DMS114 treated with DMSO at 0.1 percent for 48 hours (cell line): Measurements from ENCODE around the gene FLNC.

Experiments used
- DNase-seq: peaks from one replicate; lab custom pipeline; 2025; ENCODE audit not compliant: unreplicated experiment; lab: John Stamatoyannopoulos, UW

Gene FLNC

DNA sequence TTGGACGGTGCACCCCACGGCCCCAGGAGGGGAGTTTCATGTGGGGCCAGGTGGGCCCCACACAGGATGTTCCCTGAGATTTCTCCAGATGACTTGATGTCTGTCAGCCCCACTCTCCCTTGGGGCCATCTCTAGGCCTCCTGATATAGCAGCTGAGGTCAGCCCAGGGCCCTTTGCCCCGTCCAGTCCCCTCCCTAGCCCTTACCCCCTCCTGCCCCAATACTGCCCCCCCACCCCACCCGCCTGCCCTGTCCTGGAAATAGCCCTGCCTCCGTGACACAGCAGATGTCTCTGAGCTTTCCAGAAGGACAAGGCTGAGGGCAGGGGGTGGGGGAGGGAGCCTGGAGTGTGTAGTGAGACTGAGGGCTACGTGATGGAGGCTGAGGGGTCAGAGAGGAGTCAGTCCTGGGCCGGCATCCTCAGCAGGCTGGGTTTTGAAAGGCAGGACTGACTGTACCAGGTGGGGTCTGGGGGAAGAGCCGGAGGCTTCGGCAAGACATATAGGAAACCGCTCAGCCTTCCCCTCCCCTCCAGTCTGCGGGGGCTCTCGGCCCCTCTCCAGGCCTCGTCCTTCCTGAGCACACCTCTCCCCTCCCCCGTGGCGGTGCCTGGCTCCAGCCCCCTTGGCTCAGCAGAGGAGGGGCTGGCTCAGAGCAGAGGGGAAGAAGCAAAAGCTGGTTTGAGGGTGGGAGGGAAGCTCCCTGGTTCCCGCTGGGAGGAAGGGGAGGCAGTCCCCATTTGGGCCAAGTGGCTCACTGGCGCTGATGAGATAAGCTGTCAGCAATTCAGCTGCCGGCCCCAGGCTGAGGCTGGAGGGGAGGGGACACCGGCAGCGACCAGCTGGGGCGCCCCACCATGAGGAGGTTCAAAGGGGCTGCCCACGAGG, 2.0 kb downstream of the FLNC start:
- no peak for DNase-seq

DNA sequence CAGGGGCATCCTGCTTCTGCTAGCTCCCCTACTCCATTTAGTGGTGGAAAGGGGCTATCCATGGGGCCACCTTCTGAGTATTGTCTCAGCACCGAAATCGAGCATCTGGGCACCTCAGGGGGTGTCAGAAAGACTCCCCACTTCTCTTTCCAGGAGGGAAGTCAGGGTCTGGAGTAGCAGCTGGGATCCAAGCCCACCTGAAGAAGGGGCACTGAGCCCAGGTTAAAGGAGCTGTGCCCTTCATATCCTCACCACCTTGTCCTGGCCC, 2.6 kb downstream of the FLNC start:
- no peak for DNase-seq

DNA sequence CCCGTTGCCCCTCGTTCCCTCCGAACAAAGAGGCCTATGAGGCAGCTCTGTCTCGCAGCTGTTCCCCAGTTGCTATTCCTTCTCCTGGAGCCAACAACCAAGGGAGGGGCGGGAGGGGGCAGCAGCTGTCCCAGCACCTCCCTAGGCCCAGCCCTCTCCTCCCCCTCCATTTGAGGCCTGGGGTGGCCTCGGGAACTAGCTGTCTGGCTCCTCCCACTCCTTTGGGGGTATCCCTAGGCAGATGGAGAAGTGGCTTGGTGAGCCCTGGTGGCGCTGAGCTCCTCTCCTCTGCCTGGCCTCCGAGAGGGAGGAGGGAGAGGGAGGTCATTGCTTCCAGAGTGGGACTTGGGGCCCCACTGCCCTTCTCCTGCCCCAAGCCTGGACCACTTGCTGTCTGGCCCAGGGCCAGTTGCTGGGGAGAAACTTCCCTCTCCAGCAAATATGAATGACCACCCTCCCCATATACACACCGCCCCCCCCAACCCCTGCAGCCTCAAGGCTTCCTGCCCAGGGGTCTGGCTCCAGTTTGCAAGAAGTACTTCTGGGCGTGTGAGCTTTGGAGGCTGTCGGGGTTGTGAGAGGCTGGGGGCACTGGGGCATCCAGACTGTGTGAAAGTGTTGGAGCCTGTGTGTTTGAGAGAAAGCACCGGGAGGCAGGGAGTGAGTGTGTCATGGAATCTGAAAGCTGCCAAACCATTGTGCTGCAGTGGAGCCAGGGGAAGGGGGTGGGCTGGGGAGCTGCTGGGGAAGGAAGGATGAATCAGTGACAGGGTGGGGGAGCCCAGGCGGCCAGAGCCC, 3.1 kb downstream of the FLNC start:
- DNase-seq: no peak

DNA sequence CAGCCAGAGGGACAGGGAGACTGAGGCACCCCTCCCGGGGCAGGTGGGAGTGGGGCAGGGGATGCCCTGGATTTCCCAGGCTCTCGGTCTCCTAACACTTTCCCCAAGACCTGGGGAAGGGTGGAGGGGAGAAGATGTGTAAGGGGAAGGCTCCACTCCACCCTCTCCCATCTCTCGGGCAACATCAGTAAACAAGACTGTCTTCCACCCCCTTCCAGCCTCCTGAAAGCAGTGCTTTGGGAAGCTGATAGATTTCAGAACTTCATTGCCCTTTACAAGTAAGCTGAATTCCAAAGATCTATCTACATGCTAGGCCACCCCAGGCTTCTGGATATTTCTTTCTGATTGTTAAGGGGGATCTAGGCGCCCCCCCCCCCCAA, 3.7 kb downstream of the FLNC start:
- DNase-seq: no peak

DNA sequence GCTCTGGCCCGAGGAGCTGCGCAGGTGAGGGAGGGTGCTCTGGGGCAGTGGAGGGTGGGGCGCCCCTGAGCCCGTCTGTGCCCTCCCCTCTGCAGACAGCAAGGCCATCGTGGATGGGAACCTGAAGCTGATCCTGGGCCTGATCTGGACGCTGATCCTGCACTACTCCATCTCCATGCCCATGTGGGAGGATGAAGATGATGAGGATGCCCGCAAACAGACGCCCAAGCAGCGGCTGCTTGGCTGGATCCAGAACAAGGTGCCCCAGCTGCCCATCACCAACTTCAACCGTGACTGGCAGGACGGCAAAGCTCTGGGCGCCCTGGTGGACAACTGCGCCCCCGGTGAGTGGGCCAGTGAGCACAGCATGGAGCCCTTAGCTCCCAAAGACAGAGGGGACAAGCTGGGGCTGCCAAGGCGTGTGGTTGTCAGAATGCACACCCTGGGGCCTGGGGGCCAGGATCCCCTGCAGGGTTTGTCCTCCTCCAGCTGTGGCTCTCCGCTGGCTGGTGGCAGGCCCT, 5.1 kb downstream of the FLNC start:
- no peak for DNase-seq

DNA sequence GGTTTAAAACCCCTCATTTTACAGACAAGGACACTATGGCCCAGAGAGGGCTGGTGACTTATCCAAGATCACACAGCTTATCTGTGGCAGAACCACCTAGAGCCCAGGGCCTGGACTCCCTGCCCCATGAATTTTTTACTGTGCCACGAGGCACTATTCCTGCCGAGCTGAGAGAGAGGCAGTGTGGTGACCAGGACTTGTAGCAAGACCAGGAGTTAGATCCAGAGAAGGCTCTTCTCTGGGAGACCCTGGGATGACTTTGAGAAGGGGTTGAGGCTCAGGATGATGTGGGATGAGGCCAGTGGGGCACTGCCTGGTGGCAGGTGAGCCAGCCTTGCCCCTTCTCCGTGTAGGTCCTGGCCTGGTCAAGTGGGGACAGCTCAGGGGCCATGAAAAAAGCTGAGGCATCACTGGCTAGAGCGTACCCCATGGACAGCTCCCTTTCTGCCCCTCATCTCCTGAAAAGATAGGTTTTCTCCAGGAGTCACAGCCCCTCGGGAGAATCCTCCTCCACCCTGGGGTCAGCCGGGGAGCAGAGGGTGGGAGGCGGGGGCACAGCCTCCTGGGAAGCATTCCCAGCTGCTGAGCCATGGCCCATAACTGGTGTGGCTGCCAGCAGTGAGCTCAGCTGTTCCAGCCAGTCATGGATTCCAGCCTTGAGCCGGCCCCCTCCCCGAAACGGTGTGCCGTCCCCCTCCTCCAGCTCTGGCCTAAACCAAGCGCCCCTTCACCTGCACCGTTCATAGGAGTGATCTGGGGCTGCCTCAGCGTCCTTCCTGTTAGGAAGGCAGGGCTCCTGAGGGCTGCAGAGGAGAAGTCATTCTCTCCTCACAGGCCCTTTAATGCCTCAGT, 5.8 kb downstream of the FLNC start:
- no peak for DNase-seq

DNA sequence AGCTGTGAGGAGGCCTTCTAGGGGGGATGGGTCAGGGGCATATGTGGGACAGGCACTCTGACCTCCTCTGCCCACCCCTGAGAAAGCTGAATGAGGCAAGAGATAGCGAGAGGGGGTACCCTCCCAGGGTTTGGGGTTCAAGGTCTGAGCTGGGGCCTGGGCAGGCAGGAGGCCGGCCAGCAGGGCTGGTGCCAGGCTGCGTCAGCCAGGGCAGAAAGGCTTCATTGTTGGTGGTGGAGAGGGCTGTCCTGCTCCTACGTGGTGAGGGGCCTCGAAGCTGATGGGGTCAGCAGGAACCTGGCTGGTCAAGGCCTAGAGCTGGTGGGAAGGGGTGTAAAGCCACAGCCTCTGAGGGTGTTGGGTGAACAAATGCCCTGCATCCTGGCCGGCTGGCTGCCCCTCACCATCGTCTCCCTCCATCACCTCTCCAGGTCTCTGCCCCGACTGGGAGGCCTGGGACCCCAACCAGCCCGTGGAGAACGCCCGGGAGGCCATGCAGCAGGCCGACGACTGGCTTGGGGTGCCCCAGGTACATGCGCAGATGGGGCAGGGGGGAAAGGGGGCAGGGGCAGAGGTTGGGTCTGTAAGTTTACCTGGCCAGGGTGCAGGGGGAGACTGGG, 6.6 kb downstream of the FLNC start:
- no peak for DNase-seq

DNA sequence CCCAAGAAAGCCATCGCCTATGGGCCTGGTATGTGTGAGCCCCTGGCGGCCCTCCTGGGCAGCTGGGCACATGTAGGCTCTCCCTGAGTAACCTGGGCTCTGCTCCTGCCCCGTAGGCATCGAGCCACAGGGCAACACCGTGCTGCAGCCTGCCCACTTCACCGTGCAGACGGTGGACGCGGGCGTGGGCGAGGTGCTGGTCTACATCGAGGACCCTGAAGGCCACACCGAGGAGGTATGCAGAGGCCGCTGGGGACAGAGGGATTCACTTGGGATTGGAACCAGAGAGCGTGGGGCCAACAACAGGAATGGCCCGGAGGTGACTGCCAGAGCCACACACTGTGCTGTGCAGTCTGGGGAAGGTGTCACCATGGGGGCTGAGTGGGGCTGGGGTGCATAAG, 7.3 kb downstream of the FLNC start:
- DNase-seq: no peak

DNA sequence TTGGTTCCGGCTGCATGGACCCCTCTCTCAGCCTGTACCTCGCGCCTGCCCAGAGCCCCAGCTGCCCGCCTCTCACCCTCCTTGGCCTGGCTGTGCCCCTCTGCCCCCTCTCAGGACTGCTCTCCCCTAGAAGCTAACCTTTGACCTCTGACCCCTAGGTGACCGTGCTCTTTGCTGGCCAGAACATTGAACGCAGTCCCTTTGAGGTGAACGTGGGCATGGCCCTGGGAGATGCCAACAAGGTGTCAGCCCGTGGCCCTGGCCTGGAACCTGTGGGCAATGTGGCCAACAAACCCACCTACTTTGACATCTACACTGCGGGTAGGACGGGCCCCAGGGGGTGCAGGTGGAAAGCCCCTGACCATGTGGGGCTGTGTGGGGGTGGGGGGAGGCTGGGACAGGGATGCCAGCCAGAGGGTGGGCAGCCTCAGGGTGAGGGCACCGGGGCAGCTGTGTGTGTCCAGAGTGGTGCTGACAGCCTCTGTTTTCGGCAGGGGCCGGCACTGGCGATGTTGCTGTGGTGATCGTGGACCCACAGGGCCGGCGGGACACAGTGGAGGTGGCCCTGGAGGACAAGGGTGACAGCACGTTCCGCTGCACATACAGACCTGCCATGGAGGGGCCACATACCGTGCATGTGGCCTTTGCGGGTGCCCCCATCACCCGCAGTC, 8.0 kb downstream of the FLNC start:
- no peak for DNase-seq

DNA sequence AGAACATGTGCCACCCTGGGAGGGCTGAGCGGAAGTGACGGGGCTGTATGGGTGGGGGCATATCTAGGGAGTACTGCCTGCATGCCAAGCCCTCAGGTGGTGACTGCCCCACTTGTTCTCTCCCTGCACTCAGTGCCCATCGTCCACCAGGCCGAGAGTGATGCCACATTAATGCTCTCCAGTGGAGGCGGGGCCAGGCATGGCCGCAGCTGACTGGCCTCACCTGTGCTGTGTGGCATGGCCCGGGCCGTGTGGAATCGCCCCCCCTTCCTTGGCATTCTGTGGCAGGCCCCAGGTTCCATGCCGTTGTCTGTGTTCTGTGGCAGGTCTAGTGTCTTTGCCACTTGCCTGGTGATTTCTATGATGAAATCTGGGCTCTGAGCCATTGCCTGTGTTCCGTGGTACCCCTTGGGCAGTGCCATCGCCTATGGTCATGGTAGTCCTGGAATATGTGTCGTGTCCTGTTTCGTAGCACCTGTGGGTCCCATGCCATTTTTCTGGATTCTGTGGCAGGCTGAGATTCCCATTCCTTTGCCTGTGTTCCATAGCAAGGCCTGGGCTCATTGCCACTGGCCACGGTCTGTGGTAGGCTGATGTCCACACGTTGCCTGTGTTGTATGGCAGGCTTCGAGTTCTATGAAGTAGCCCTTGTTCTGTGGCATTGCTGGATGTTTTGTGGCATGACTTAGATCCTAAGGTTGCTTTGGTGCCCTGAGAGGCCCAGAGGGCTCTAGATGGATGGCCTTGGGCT, 8.9 kb downstream of the FLNC start:
- DNase-seq: no peak

DNA sequence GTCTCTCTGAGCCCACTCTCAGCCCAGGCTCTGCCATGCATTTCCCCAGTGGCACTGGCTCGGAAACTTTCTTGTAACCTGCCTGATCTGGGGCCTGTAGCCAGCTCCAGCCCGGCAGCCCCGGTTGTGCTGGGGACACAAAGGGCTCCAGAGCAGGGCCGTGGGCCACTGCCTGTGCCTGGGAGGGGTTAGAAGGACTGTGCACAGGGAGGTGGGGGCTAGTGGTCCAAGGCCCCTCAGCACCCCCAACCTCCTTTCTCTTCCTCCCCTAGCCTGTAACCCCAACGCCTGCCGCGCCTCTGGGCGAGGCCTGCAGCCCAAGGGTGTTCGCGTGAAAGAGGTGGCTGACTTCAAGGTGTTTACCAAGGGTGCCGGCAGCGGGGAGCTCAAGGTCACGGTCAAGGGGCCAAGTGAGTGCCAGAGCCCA, 9.6 kb downstream of the FLNC start:
- DNase-seq: no peak

DNA sequence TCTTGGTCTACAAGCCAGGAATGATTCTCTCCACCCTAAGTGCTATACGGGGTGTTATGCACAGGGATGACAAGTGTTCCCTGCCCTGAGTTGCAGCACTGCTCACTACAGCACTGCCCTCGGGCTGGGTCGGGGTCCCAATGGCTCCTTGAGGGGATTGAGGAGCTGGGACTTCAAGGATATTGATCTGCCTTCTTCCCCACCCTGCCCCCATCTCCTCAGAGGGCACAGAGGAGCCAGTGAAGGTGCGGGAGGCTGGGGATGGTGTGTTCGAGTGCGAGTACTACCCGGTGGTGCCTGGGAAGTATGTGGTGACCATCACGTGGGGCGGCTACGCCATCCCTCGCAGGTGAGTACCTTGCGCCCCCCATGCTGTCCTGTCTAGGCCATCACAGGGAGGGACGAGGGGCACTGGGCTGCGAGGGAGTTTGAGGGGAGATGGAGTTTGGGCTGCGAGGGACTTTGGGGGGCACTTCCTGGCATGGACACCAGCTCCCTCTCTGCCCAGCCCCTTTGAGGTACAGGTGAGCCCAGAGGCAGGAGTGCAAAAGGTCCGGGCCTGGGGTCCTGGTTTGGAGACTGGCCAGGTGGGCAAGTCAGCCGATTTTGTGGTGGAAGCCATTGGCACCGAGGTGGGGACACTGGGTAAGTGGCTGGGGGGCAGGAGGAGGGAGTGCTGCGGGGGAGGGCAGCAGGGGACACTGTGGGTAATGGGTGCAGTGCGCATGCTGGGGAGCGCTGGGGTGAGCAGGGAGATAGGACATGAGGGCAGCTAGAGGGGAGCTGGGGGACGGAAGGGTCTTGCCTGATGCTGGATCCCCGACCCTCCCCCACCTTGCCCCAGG, 10.3 kb downstream of the FLNC start:
- no peak for DNase-seq

DNA sequence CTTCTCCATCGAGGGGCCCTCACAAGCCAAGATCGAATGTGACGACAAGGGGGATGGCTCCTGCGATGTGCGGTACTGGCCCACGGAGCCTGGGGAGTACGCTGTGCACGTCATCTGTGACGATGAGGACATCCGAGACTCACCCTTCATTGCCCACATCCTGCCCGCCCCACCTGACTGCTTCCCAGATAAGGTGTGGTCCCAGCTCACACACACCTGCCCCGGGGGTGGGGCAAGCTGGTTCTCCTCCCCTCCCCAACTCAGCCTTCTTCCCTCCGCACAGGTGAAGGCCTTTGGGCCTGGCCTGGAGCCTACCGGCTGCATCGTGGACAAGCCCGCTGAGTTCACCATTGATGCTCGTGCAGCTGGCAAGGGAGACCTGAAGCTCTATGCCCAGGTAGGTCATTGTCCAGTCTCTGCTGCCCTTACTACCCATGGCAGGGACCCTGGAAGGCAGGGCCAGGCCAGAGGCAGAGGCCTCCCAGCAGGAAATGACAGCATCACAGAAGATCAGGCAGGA, 11.0 kb downstream of the FLNC start:
- no peak for DNase-seq

DNA sequence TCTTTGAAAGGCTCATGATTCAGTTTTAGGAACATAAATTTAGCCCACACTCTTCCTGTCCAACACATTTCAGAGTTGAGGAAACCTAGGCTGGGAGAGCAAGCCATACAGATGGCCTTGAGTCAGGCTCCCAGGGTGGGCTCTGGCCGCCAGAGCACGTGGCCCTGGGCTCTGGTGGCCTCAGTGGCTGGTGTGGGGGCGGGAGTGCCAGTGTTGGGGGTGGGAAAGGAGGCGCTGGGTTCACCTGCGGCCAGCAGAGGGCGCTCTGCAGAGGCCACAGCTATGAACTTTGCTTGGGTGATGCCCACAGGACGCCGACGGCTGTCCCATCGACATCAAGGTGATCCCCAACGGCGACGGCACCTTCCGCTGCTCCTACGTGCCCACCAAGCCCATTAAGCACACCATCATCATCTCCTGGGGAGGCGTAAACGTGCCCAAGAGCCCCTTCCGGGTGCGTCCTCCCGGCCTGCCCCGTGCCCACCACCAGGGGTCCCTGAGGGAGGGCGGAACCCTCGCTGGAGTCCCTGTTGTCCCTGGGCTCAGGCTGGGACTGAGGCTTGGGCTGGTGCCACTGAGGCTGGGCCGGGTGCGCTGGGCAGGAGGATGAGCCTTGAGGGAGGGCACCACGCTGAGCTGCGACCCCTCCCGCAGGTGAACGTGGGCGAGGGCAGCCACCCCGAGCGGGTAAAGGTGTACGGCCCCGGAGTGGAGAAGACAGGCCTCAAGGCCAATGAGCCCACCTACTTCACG, 11.9 kb downstream of the FLNC start:
- DNase-seq: no peak

DNA sequence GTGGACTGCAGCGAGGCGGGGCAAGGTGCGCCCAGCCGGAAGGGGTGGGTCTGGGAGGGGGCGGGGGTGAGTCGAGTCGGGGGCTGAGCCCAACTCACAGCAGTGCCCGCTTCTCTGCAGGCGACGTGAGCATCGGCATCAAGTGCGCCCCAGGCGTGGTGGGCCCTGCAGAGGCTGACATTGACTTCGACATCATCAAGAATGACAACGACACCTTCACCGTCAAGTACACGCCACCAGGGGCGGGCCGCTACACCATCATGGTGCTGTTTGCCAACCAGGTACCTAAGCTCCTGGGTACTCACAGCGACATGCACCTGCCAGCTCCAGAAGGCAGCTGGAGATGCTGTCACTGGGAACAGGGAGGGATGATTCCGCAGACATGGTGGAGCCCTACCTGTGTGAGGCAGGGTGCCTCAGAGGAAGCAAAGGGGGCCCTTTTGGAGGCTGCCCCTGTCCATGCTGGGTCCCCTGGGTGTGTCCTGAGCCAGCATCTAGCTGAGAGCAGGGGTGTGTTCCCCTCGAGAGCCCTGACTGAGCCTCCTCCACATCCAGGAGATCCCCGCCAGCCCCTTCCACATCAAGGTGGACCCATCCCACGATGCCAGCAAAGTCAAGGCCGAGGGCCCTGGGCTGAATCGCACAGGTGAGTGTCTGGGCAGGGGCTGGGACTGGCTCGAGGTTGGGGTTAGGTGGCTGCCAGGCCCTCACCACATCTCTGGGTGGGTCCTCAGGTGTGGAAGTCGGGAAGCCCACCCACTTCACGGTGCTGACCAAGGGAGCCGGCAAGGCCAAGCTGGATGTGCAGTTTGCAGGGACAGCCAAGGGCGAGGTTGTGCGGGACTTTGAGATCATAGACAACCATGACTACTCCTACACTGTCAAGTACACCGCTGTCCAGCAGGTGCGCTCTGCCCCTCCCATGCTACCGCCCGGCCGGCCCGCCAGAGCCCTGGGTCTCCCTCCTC, 12.8 kb downstream of the FLNC start:
- DNase-seq: no peak

DNA sequence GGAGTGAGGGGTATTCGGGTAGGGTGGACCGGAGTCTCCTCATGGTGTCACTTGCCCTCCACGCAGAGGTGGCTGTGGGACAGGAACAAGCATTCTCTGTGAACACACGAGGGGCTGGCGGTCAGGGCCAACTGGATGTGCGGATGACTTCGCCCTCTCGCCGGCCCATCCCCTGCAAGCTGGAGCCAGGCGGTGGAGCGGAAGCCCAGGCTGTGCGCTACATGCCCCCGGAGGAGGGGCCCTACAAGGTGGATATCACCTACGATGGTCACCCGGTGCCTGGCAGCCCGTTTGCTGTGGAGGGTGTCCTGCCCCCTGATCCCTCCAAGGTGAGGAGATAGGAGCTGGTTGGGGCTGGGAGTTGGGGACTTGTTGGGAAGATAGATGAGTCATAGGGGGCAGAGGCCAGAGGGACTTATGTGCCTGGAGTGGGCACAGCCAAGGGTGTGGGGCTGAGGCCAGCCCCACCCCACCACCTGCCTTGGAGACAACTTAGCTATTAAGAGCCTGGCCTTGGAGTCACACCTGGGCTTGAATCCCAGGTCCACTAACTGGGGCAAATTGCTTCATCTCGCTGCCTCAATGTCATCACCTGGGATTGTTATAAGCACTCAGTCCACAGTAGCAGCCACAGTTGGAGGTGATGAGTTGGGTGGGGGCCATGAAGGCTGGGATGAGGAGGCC, 13.9 kb downstream of the FLNC start:
- DNase-seq: no peak
